ENCODE measurements around the gene SLC2A2.
"Not testable (repeated sequence)": the region's sequence is repeated elsewhere in the genome, so short reads cannot be mapped to it uniquely, and the experiment has no call there.

The SLC2A2 gene

DNA sequence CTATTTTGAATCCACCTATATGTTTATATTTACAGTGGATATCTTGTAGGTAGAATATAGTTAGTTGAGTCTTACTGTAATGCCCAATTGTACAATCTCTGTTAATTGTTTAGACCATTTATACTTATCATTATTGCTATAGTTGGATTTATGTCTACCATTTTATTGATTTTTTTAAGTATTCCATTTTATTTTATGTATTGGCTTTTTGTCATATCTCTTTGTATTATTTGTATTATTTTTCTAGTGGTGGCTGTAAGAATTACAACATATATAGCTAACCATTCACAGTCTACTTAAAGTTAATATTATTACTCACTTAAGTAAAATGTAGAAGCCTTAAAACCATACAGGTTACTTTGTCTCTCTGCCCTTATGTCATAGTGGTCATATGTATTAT is 46.1 kb downstream of the SLC2A2 start:
- no peak for DNase-seq

DNA sequence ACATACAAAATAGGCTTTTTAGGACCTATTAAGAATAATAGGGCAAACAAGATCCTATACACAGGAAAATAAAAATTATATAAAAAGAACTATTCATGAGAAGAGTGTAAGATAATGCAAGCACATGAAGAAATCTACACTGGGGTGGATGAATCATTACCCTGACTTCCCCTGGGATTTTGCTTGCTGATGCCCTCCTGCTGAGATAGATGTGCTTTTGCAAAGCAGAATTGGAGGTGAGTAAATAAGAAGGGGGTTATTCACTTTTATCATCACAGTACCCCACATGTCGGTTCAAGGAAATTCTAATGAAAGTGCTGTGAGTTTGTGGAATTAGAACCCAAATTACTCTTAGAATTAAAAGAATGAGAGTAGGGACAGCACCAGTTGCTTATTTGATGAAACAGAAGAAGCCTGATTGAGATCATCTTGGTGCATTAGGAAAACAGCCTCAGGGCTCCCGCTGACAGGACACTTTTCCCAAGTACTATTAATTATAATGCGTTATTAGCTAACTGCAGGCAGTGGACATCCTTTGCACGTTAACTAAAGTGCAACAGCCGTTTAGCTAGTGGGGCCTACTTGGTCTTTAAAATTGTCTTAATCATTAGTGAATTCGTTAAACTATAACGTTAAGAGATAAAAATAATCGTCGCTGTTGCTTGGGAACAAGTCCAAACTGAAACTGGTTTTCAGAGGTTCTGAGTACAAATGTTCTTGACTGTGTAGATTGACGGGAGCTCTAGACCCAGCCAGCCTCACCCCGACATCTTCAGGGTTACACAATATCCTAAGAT is 48.4 kb downstream of the SLC2A2 start:
- no peak for DNase-seq

DNA sequence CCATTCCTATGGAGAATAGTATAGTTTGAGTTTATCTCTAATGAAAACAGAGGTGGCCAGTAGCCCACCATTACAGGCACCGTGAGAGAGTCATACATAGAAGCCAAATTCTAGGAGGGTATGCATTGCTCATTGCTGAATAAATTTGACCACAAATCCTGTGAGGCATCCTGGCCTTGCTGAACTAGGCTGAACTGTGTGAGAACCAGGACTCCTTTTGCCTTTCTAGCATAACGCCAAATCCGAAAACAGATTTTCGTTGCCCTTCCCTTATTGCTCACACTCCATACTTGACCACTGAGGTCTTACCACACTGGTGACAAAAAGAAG is 50.4 kb downstream of the SLC2A2 start:
- DNase-seq, result no peak

DNA sequence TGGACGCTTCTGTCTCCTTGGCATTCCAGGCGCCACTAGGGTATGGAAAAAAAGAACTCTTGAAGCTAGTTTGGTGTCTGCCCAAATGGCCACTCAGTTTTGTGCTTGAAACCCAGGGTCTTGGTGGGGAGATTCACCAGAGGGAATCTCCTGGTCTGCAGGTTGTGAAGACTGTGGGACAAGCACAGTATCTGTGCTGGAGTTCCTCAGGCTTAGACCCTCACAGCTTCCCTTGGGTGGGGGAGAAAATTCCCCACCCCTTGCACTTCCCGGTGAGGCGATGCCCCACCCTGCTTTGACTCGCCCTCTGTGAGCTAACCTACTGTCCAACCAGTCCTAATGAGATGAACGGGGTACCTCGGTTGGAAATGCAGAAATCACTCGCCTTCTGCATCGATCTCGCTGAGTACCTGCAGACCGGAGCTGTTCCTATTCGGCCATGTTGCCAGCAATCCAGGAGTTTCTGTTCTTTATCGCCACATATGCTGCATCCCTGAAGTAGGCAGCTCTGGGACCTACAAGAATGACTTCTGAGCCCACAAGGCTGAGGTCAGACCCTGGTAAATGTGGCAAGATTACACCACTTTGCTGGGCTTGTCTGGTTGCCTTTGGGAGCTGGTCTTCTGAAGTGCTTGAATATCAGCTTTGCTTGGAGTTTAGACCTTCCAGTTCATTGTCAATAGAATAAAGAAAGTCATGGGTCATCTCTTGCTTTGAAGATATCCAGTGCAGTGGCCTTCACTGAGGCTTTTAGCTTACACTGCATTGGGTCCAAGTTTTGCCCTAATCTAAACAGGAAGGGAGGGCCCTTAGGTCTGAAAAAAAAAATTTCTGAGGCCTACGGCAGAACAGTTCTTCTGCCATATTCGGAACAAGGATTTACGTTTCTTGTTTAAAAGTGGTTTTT is 51.0 kb downstream of the SLC2A2 start:
- no peak for DNase-seq

DNA sequence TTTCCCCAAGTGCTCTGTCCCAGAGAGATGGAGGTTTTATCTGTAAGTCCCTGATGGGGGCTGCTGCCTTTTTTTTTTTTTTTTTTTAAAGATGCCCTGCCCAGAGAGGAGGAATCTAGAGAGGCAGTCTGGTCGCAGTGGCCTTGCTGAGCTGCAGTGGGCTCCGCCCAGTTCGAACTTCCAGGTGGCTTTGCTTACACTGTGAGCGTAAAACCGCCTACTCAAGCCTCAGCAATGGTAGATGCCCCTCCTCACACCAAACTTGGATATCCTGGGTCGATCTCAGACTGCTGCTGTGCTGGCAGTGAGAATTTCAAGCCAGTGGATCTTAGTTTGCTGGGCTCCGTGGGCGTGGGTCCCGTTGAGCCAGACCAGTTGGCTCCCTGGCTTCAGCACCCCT is 51.6 kb downstream of the SLC2A2 start:
- DNase-seq, result no peak

DNA sequence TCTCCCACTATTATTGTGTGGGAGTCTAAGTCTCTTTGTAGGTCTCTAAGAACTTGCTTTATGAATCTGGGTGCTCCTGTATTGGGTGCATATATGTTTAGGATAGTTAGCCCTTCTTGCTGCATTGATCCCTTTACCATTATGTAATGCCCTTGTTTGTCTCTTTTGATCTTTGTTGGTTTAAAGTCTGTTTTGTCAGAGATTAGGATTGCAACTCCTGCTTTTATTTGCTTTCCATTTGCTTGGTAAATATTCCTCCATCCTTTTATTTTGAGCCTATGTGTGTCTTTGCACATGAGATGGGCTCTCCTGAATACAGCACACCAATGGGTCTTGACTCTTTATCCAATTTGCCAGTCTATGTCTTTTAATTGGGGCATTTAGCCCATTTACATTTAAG is 53.6 kb downstream of the SLC2A2 start:
- DNase-seq, result not testable (repeated sequence)

DNA sequence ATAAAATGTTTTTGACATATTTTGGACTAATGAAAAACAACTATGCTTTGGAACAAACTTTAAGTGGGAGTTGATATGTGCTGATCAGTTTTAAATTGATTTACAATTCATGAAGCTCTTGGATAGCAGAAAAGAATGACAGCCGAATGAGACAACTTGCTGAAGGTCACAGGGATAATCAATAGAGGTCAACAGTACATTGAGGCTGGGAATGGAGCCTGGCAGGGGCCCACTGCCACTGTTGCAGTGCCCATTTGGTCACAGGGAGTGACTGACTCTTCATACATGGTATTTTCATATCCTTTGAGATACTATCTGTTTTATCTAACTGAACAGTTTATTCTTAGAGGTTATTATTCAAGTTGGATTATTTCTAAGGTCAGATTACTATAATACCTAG is 59.4 kb downstream of the SLC2A2 start:
- DNase-seq, result no peak

DNA sequence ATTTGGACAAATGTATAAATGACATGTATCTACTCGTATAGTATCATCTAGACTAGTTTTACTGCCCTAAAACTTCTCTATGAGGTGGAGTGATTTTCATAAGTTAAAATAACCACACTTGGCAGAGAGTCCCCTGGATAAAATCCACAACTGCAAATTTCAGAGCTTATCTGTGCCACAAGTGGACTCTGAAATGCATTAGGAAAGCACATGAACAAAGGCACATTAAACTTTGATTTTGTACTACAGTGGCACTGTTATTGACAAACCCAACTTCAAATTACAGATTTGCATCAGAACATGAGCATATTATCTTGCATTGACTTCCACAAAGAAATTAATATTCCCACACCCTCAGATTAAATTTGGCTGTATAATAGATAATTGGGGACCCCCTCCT is 60.0 kb downstream of the SLC2A2 start:
- no peak for DNase-seq

DNA sequence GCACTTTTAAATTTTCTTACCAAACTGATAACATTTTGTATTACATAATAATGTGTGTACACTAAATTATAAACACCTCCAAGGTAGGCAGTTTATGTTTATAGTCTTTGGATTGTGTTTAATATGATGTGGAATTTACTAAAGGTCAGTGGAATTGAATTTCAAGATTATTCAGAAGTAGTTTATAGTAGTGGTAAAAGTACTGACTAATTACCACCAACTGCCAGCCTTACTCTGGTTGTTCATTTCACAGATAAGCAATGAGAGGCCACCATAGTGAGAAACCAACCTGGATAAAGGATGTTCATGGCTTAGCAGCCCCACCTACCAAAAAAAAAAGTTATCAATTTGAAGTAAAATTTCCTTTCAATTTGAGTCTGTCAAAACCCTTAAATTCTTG is 64.1 kb downstream of the SLC2A2 start:
- no peak for DNase-seq

DNA sequence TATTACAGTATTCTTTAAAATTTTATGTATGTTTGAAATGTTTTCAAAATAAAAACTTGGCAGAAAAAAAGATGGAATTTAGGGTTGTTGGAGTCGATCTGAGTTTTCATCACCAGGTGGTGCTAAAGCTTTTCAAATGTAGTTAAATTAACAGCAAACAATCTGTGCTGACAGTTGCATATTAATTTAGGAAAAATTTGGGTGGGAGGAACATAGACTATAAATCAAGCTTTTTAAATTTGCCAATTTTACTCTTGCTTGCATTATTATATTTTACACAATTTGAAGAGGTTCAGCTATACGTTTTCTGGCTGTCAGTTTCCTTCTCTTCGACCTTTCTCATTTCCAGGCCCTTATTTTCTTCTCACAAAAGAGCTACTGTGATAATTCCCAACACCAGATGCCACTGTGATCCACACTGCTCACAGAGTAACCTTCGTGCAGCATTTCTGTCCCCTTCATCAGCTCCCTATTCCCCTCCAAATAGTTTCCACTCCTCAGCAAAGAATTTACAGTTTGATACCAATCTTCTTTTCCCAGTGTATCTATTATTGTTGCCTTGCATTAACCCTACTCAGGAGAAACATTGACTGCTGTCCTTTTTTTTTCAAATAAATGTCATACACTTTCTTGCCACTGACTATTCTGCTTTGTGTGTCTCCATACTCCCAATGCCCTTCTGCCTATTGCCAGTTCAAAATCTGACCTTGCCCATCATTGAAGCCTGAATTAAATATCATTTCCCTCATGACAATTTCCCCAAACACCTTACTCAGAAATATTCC is 64.7 kb downstream of the SLC2A2 start:
- peak; percentile 20 for DNase-seq

DNA sequence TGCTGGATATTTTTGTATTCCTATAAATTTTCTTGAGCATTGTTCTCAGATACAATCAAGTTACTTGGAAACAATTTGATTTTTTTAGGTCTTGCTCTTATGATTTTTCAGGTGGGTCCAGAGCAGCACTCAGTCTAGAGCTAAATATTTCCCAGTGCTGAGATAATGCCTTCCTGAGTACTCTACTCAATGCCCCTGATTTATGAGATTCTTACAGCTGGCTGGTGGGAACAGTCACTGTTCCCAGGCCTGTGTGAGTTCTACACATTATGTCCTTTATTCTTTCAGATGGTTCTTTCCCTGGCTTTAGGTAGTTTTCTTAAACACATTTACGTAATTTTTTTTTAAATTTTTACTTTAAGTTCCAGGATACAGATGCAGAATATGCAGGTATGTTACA is 67.1 kb downstream of the SLC2A2 start:
- DNase-seq, result no peak

DNA sequence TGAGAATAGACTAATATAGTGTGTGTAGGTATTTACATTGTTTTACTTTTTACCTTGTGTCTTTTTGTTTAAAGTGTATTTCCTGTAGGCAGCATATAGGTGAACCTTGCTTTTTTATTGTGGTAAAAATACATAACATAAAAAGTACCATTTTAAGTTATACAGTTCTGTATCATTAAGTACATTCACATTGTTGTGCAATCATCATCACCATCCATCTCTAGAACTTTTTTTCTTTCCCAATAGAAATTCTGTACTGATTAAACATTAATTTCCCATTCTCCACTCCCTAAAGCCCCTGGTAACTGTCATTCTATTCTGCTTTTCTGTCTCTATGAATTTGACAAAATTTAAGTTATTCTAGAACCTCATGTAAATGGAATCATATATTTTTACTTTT is 69.9 kb downstream of the SLC2A2 start:
- DNase-seq, result no peak

DNA sequence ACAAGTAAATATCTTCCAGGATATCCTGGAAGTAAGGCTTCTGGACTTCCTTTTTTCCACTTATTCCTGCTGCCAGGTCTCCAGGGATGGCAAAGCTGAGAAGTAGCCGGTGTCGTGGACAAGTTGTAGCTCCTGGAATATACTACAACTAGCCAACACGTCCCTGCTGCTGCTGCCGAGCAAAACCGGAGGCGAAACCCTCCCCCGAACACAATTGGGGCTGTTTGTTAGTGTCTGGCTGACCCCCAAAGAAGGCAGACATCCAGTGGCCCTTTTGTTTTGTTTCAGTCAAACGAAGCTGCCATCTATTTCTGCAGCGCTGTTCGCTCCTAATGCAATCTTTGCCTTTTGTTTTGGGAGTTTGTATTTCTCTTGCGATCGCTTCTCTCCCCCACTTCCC is 72.8 kb downstream of the SLC2A2 start:
- DNase-seq, result no peak

DNA sequence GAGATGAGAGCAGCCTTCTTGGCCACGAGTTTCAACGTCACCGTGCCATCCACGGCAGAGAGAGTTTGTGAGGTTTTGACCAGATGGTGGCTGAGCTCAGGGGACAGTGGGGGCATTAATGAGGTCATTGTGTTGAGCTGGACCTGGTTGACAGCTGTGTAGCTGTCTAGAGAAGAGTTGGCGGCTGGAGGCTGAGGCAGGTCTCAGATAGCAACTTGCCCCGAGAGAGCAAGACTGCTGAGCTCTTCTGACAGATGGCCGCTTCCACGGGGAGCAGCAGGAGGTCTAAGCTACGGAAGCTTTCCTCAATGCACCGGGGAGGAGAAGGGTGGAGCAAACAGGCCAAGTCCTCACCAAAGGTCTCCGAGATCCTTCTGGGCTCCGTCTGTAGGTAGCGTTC is 73.3 kb downstream of the SLC2A2 start:
- no peak for DNase-seq

DNA sequence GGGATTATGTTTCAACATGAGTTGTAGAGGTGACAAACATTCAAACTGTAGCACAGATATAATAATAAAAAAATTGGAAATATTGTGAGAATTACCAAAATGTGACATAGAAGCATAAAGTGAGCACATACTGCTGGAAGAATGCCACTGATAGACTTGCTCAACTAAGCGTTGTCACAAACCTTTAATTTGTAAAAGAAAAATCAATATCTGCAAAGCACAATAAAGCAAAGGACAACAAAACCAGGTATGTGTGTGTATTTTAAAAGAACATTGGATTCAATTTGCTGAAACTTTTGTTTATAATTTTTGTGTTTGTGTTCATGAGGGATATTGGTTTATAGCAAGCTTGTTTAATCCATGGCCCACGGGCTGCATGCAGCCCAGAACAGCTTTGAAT is 77.3 kb downstream of the SLC2A2 start:
- DNase-seq, result no peak

DNA sequence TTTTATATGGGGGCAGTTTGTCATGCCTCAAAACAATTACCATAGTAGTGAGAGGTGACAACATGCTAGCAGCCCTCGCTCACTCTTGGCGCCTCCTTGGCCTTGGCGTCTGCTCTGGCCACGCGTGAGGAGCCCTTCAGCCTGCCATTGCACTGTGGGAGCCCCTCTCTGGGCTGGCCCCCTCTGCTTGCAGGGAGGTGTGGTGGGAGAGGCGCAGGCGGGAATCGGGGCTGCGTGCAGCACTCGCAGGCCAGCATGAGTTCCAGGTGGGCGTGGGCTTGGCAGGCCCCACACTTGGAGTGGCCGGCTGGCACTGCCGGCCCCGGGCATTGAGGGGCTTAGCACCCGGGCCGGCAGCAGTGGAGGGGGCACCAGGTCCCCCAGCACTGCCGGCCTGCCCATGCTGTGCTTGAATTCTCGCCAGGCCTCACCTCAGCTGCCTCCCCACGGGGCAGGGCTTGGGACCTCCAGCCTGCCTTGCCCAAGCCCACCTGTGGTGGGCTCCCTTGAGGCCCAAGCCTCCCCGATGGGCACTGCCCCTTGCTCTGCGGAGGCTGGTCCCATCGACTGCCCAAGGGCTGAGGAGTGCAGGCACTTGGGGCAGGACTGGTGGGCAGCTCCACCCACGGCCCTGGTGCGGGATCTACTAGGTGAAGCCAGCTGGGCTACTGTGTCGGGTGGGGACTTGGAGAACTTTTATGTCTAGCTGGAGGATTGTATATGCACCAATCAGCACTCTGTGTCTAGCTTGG is 79.3 kb downstream of the SLC2A2 start:
- no peak for DNase-seq

All from NCI-H2029 treated with DMSO at 0.1 percent for 48 hours (cell line).